Upper lobe of left lung (tissue), 6 donors: ENCODE measurements around the gene RPL10. TPM values are rescaled to one million over a fixed set of nuclear protein-coding genes. Genes with fewer than 3 reads are reported as not detected.

Experiments
- ATAC-seq, 2 donors: fragments of 200-7000 bp; cut with Tn5 transposase; one replicate each; pipeline ENCODE4 v1.9.1; 2022; ENCODE audit warnings: mild to moderate bottlenecking in 2 of 2, moderate library complexity in 2 of 2; ENCODE audit not compliant: low FRiP score in 2 of 2
- DNase-seq, 2 donors: peaks; one replicate each; pipeline ENCODE4 v3.0.0-alpha.2; 2019 to 2020
- H3K27ac ChIP-seq, 4 donors: fragments of 200-600 bp; sonication (generic); one replicate each; pipeline ENCODE4 v1.5.1; 2016 to 2019
- H3K27me3 ChIP-seq, 4 donors: fragments of 200-600 bp; sonication (generic); one replicate each; pipeline ENCODE4 v1.5.1; 2017 to 2019
- H3K36me3 ChIP-seq, 4 donors: fragments of 200-600 bp; sonication (generic); one replicate each; pipeline ENCODE4 v1.5.1; 2016 to 2019
- H3K4me1 ChIP-seq, 4 donors: fragments of 200-600 bp; sonication (generic); one replicate each; pipeline ENCODE4 v1.5.1; 2018 to 2019
- H3K4me3 ChIP-seq, 4 donors: fragments of 200-600 bp; sonication (generic); one replicate each; pipeline ENCODE4 v1.5.1; 2017 to 2019; ENCODE audit warnings: mild to moderate bottlenecking in 2 of 4, moderate library complexity in 1 of 4
- H3K9me3 ChIP-seq, 4 donors: fragments of 200-600 bp; sonication (generic); one replicate each; pipeline ENCODE4 v1.5.1; 2018 to 2019
- EP300 ChIP-seq, 4 donors: sonication (generic); formaldehyde crosslinking; IDR thresholded peaks; one replicate each; pipeline ENCODE4 v1.5.1; 2017; ENCODE audit warnings: antibody characterized with exemption in 4 of 4, control low read depth in 2 of 4
- POLR2A ChIP-seq, 4 donors: fragments of 450-650 bp; IDR thresholded peaks; one replicate each; pipeline ENCODE4 v1.5.1; 2016 to 2017; ENCODE audit warnings: antibody characterized with exemption in 4 of 4, mild to moderate bottlenecking in 2 of 4
- POLR2AphosphoS5 ChIP-seq, 2 donors: sonication (generic); formaldehyde crosslinking; IDR thresholded peaks; one replicate each; pipeline ENCODE4 v1.5.1; 2017; ENCODE audit warnings: antibody characterized with exemption in 2 of 2
- WGBS, 2 donors: methylation state at CpG; one replicate each; pipeline ENCODE4 v1.1.5; 2017 to 2018; 5-methylcytosine and 5-hydroxymethylcytosine counted together
- total RNA-seq, 6 donors: library from RNA; depleted of rRNA in 4 of 6; stranded (reverse); fragments of >200 nt in 4 of 6; gene quantifications; one replicate each; pipeline versions ENCODE4 v1.1.0 to v1.2.1, GENCODE V29; 2016 to 2021
- TF ChIP-seq, protein P1 (sequence below), 6 experiments: fragments of 450-650 bp in 4 of 6; fragments of 200-600 bp in 2 of 6; sonication (generic) in 2 of 6; IDR thresholded peaks; one replicate each; pipeline ENCODE4 v1.5.1; 2016 to 2019; ENCODE audit warnings: antibody characterized with exemption in 6 of 6
- donor health status: DM: no; HTN: no; CAD: no; lungs with moderate emphysema.
- donor health status: DM: no; HTN: yes; CAD: no; lungs with severe emphysema.

The RPL10 gene
- 1,000 to 10,000 TPM; 1,246 to 5,225 (median 2,943) TPM for total RNA-seq

DNA sequence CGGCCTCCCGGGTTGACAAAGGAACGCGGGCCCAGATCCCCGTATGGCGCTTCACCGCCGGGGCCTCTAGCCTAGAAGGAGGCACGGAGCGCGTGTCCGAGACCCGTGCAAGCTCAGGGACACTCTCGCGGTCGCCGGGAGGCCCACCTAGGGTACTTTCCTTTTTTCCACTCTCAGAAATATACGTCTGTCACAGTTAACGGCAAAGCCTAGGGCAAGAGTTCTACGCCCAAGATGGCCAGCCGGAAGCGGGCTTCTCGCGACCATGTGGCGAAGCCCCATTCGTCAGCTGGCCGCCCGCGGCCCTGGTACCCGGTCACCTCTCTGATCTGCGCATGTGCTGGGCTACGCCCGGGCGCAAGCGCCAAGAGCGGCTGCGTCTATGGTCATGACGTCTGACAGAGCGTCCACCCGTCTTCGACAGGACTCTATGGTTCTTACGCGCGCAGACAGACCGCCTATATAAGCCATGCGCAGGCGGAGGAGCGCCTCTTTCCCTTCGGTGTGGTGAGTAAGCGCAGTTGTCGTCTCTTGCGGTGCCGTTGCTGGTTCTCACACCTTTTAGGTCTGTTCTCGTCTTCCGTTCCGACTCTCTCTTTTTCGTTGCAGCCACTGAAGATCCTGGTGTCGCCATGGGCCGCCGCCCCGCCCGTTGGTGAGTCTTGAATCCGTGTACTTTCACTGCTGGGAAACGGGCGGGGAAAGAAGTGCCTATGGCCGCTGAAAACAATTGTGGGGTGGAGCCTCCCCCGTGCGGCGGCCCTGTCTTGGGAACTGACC, at the start of gene RPL10:
TSS of gene RPL10 (plus strand) at position 490 of the 780 bp plus-strand sequence. CDS start at position 633, 143 bp downstream.
- ATAC-seq (peak; percentile 94), DNase-seq (peak; percentile 92 to 96)
- H3K9me3 ChIP-seq = peaks cover 0 to 14% (median 0%) of the 10 kb centered on the region in 4 donors
- H3K4me1 ChIP-seq = peaks cover 7 to 35% (median 7%) of the 10 kb centered on the region in 4 donors
- TF ChIP-seq EP300 (IDR thresholded peaks at IDR 0.05) (peak in 1 of 4 donors; percentile 89), POLR2A (IDR thresholded peaks at IDR 0.05) (peak; percentile 79 to 98 (median 91)), POLR2AphosphoS5 (IDR thresholded peaks at IDR 0.05) (peak; percentile 99 to 100)
- TF ChIP-seq, protein P1, sequence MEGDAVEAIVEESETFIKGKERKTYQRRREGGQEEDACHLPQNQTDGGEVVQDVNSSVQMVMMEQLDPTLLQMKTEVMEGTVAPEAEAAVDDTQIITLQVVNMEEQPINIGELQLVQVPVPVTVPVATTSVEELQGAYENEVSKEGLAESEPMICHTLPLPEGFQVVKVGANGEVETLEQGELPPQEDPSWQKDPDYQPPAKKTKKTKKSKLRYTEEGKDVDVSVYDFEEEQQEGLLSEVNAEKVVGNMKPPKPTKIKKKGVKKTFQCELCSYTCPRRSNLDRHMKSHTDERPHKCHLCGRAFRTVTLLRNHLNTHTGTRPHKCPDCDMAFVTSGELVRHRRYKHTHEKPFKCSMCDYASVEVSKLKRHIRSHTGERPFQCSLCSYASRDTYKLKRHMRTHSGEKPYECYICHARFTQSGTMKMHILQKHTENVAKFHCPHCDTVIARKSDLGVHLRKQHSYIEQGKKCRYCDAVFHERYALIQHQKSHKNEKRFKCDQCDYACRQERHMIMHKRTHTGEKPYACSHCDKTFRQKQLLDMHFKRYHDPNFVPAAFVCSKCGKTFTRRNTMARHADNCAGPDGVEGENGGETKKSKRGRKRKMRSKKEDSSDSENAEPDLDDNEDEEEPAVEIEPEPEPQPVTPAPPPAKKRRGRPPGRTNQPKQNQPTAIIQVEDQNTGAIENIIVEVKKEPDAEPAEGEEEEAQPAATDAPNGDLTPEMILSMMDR (IDR thresholded peaks at IDR 0.05) = no peak
- peak within 1 kb of the TSS; percentile 95 to 98 (median 97) for H3K27ac ChIP-seq
- no peaks in the 10 kb centered on the region for H3K27me3 ChIP-seq
- peaks cover 0 to 34% (median 13%) of the 10 kb centered on the region in 4 donors for H3K36me3 ChIP-seq
- WGBS, 2 donors = 40% methylated on average over 69 of the region's 69 CpGs; no CpG with 5 or more reads in 1 of the 2 donors
- H3K4me3 ChIP-seq = peak within 1 kb of the TSS; percentile 53 to 83 (median 73)

DNA sequence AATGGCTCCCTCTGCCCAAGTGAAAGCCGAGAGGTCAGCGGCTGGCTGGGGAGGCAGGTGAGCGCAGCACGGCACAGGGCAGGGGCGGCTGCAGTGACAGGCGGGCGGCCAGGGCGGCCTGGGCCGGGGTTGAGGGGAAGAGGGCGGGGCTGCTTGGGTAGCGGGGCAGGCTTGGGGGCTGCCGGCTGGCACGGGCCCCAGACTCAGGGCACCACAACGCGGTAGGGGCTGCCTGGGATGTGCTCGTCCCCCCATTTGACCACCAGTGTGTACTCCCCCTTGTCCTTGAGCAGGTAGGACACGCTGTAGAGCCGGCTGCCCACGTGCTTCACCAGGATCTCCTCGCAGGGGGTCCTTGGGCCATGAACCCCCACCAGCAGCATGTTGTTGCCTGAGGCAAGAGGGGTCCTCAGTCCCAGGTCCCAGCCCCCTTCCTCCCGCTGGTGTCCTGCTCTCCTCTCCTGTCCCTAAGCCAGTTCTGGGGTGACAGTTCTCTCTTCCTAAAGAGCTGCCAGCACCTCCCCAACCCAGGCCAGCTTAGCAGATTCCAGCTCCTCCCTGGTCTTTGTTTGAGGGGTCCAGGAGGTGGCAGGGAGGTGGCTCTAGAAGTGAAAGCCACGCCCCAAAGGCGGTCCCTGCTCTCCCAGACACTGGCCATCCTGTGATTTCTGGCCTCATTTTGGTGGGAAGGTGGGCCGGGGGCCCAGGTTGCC, 49.4 kb upstream of the RPL10 start:
- Histone ChIP-seq H3K9me3 (no peaks in the 10 kb centered on the region), H3K4me3 (no peak overlapping the region), H3K27ac (no peak overlapping the region), H3K36me3 (peaks cover 10 to 57% (median 46%) of the 10 kb centered on the region in 4 donors), H3K4me1 (peaks cover 0 to 29% (median 13%) of the 10 kb centered on the region in 4 donors), H3K27me3 (no peaks in the 10 kb centered on the region)
- ATAC-seq (no peak), DNase-seq (peak in 1 of 2 donors; percentile 75)
- TF ChIP-seq, protein P1 (IDR thresholded peaks at IDR 0.05) = no peak
- TF ChIP-seq EP300 (IDR thresholded peaks at IDR 0.05) (no peak), POLR2A (IDR thresholded peaks at IDR 0.05) (no peak), POLR2AphosphoS5 (IDR thresholded peaks at IDR 0.05) (no peak)
- WGBS, 2 donors = 89% methylated on average over 24 of the region's 24 CpGs; no CpG with 5 or more reads in 1 of the 2 donors

DNA sequence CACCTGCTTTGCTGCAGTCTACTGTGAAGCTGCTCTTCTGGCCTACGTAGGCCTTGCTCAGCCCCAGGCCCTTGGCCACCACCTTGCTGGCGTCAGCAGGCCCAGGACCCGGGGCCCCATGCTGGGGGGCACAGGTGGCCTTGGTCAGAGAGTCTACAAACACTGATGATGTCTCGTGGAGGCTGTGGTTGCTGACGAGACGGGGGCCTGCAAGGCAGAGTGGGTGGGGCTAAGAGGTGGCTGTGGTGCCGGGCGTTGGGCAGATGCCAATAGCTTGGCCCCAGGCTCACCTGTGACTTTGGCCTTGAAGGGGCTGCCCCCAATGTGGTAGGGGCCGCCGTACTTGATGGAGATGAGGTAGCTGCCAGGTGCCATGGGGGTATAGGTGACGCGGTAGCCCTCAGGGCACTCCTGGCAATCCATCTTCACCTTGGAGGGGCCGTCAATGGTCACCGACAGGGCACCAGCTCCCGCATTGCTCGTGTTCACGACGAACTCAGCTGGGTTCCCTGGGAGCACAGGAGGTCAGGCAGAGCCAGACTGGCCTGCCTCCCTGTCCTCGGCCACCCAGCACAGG, 48.7 kb upstream of the RPL10 start:
- peaks cover 10 to 63% (median 51%) of the 10 kb centered on the region in 4 donors for H3K36me3 ChIP-seq

DNA sequence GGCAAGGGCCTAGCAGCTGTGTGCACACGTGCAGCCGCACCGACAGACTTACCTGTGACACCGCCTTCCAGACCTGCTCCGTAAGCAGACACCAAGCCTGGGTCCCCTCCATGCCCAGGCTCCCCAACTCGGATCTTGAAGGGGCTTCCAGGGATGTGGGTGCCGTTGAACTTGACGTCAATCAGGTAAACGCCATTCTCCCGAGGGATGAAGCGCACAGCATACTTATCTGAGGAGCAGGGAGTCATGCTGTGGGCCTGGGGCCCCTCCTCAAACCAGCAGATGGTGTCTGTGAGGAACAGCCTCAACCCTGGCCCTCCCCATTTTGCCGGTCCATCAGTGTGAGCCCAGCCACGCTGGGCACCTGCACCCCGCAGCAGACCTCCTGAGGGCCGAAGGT, 48.2 kb upstream of the RPL10 start:
- 97% methylated on average over 15 of the region's 15 CpGs; no CpG with 5 or more reads in 1 of the 2 donors for WGBS, 2 donors
- Histone ChIP-seq H3K36me3 (peaks cover 10 to 69% (median 53%) of the 10 kb centered on the region in 4 donors), H3K27me3 (no peaks in the 10 kb centered on the region), H3K27ac (no peak overlapping the region), H3K4me1 (peaks cover 0 to 38% (median 17%) of the 10 kb centered on the region in 4 donors), H3K9me3 (no peaks in the 10 kb centered on the region), H3K4me3 (no peak overlapping the region)
- TF ChIP-seq, protein P1 (IDR thresholded peaks at IDR 0.05) = no peak
- TF ChIP-seq POLR2A (IDR thresholded peaks at IDR 0.05) (no peak), EP300 (IDR thresholded peaks at IDR 0.05) (no peak), POLR2AphosphoS5 (IDR thresholded peaks at IDR 0.05) (no peak)
- ATAC-seq = no peak
- DNase-seq = peak in 1 of 2 donors; percentile 34

More for the DNA sequence above, 48.7 kb upstream of the RPL10 start:
- 79% methylated on average over 14 of the region's 19 CpGs; no CpG with 5 or more reads in 1 of the 2 donors for WGBS, 2 donors
- peak in 1 of 2 donors; percentile 47 for DNase-seq
- no peak overlapping the region for H3K27ac ChIP-seq
- TF ChIP-seq, protein P1 (IDR thresholded peaks at IDR 0.05) = no peak
- TF ChIP-seq EP300 (IDR thresholded peaks at IDR 0.05) (no peak), POLR2AphosphoS5 (IDR thresholded peaks at IDR 0.05) (no peak), POLR2A (IDR thresholded peaks at IDR 0.05) (no peak)
- no peaks in the 10 kb centered on the region for H3K27me3 ChIP-seq
- H3K9me3 ChIP-seq = no peaks in the 10 kb centered on the region
- no peak for ATAC-seq
- H3K4me1 ChIP-seq = peaks cover 0 to 35% (median 14%) of the 10 kb centered on the region in 4 donors
- H3K4me3 ChIP-seq = no peak overlapping the region
